K562 (cell line): ENCODE results near the gene FAM200A. TPM values are rescaled to one million over a fixed set of nuclear protein-coding genes. Genes with fewer than 3 reads are reported as not detected.

Source experiments
- CREM ChIP-seq: IDR thresholded peaks from 2 replicates; pipeline ENCODE4 v1.6.1; 2014; ENCODE audit warnings: antibody characterized with exemption, low read depth
- SMARCA4 ChIP-seq: fragments of 450-650 bp; IDR thresholded peaks from 2 replicates; pipeline ENCODE4 v1.6.1; 2016
- SOX6 ChIP-seq: fragments of 450-650 bp; IDR thresholded peaks from 2 replicates; pipeline ENCODE4 v1.6.1; 2014; ENCODE audit warnings: mild to moderate bottlenecking
- ZEB2 ChIP-seq: fragments of 450-650 bp; IDR thresholded peaks from 2 replicates; pipeline ENCODE4 v1.6.1; 2016
- ZHX1 ChIP-seq: fragments of 150-350 bp; conservative IDR thresholded peaks from 2 replicates; pipeline ENCODE4 v1.6.1; 2014; ENCODE audit warnings: low read length
- ZNF253 ChIP-seq: fragments of 250-450 bp; sonication (Bioruptor Pico); conservative IDR thresholded peaks from 2 replicates; pipeline ENCODE4 v1.6.1; 2021; ENCODE audit warnings: mild to moderate bottlenecking
- ZNF639 ChIP-seq, 2 experiments: fragments of 200-800 bp in 1 of 2; sonication (Bioruptor generic) in 1 of 2; sonication (generic) in 1 of 2; formaldehyde crosslinking in 1 of 2; IDR thresholded peaks in 1 of 2; conservative IDR thresholded peaks in 1 of 2; 2 replicates each; pipeline versions ENCODE4 v1.5.0 to v1.6.1; 2016 to 2020; ENCODE audit warnings: missing compliant biosample characterization in 1 of 2, missing genetic modification characterization in 1 of 2, missing genetic modification reagents in 1 of 2
- polyA plus RNA-seq, 8 experiments: library from polyadenylated mRNA; depleted of rRNA in 4 of 8; stranded (reverse) in 5 of 8; unstranded in 3 of 8; fragments of >200 nt; fragmentation: Nextera tagmentation in 2 of 8; fragmentation: Illumina TruSeq in 1 of 8; extraction: Ambion mirVana in 2 of 8; extraction: Trizol in 1 of 8; gene quantifications; 2 replicates each; pipeline versions ENCODE4 v1.2.1 to v1.2.3, GENCODE V29; 2011 to 2014; ENCODE audit warnings: inconsistent platforms in 1 of 8, missing spikeins in 1 of 8
- total RNA-seq, 7 experiments: library from RNA; depleted of rRNA in 6 of 7; stranded (reverse); fragments of >200 nt in 6 of 7; fragmentation: Illumina TruSeq in 2 of 7; extraction: Trizol in 2 of 7; gene quantifications; 2 replicates each; pipeline versions ENCODE4 v1.2.1 to v1.2.3, GENCODE V29; 2011 to 2021; ENCODE audit warnings: low replicate concordance in 1 of 7
- TF ChIP-seq, protein P1 (sequence below): sonication (generic); formaldehyde crosslinking; IDR thresholded peaks from 2 replicates; pipeline ENCODE4 v1.8.0; 2022; ENCODE audit warnings: mild to moderate bottlenecking, low read depth, missing genetic modification reagents
- TF ChIP-seq, protein P2 (sequence below): sonication (generic); formaldehyde crosslinking; IDR thresholded peaks from 2 replicates; pipeline ENCODE4 v1.8.0; 2022; ENCODE audit warnings: mild to moderate bottlenecking, missing genetic modification reagents

The FAM200A gene
- total and polyA plus RNA-seq, 9 of the 15 experiments (the other 6 are each of a cell fraction or from before 2014, with no cell fraction given), result 3.3 to 11.2 (median 8.3) TPM

DNA sequence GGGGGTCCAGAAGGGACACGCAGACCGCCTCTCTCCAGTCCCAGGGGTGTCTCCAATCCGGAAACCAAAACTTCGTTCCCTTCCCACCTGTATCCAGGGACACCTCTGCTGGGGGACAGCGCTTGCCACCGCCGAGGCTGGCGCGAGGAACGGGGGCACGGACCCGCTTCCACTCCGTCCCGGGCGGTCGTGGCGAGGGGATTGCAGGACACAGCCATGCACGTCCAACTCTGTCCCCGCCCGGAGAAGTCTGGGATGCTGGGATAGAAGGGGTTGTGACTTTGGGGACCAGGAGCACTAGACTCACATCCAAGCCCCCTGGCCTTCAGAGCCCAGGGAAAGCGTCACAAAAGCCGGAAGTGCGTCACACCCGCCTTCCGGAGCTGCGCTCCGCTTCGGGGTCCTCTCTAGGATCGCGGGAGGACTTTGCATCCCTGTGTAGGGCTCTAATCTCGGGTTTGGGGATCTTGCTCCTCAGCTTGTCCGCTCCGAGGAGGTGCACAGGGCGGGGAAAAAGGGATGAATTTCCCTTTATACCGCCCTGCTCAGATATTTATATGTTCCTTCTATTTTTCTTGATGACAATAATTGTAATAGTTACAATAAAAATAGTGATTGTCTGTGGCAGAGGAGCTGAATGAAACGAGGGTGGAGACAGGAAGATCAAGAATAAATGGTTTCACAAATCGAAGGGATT, at the start of gene FAM200A (continued):
- TF ChIP-seq ZNF639 (CRISPR knock-in tag; conservative IDR thresholded peaks at IDR 0.05 in 1 of 2, IDR thresholded peaks at IDR 0.05 in 1 of 2) (peak in 1 of 2 experiments; percentile 65; a peak in 1 of 4 replicates), SMARCA4 (0 out of 2 replicates have a peak, but pooled peaks have one; percentile 46), ZEB2 (no peak), ZHX1 (peak; percentile 45; the same call in 1 of the 2 replicates), ZNF253 (CRISPR knock-in tag) (no peak), SOX6 (peak; percentile 66), CREM (peak; percentile 99)
- TF ChIP-seq, protein P1, sequence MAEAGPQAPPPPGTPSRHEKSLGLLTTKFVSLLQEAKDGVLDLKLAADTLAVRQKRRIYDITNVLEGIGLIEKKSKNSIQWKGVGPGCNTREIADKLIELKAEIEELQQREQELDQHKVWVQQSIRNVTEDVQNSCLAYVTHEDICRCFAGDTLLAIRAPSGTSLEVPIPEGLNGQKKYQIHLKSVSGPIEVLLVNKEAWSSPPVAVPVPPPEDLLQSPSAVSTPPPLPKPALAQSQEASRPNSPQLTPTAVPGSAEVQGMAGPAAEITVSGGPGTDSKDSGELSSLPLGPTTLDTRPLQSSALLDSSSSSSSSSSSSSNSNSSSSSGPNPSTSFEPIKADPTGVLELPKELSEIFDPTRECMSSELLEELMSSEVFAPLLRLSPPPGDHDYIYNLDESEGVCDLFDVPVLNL (CRISPR knock-in tag), result peak; percentile 61
- TF ChIP-seq, protein P2, sequence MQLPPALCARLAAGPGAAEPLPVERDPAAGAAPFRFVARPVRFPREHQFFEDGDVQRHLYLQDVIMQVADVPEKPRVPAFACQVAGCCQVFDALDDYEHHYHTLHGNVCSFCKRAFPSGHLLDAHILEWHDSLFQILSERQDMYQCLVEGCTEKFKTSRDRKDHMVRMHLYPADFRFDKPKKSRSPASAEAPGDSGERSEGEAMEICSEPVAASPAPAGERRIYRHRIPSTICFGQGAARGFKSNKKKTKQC (CRISPR knock-in tag), result peak; percentile 86
- TF ChIP-seq, all 486 proteins: peak for 141
